Panc1 (cell line): ENCODE data around the gene UMAD1. TPM values are rescaled to one million over a fixed set of nuclear protein-coding genes. Genes with fewer than 3 reads are reported as not detected.

ENCODE experiments used
- ATAC-seq: fragments of 200-7000 bp; cut with Tn5 transposase; 2 replicates; pipeline ENCODE4 v1.9.1; 2020; ENCODE audit warnings: mild to moderate bottlenecking, moderate library complexity
- BruUV-seq: library from RNA; stranded (reverse); fragments of 400-500 nt; replicated peaks from 2 replicates; lab custom pipeline; 2021; lab: Mats Ljungman, UMichigan
- CTCF ChIA-PET: fragments of 300-600 bp; sonication (Branson Sonifier 250); formaldehyde crosslinking; loops from one replicate; lab custom pipeline; 2022; ENCODE audit warnings: antibody characterized with exemption; lab: Charles Lee
- POLR2A ChIA-PET: fragments of 300-600 bp; sonication (Branson Sonifier 250); formaldehyde crosslinking; loops from one replicate; lab custom pipeline; 2022; ENCODE audit warnings: antibody characterized with exemption; lab: Charles Lee
- DNase-seq: peaks from one replicate; pipeline ENCODE4 v3.0.0-alpha.2; 2010; ENCODE audit warnings: low read depth, low spot score
- H3K27ac ChIP-seq: 2 replicates; pipeline ENCODE4 v1.5.1; 2011; ENCODE audit warnings: mild to moderate bottlenecking, low read length, inconsistent platforms
- H3K27me3 ChIP-seq: fragments of 200-500 bp; sonication (Bioruptor generic); 2 replicates; pipeline ENCODE4 v1.6.0; 2014; ENCODE audit warnings: low read length, inconsistent platforms; ENCODE audit not compliant: control insufficient read depth, insufficient read depth
- H3K36me3 ChIP-seq: fragments of 200-500 bp; sonication (Bioruptor generic); 2 replicates; pipeline ENCODE4 v1.5.1; 2014; ENCODE audit warnings: inconsistent platforms, mild to moderate bottlenecking, low read length, moderate library complexity; ENCODE audit not compliant: control insufficient read depth, insufficient read depth
- H3K4me1 ChIP-seq: 2 replicates; pipeline ENCODE4 v1.5.1; 2011; ENCODE audit warnings: inconsistent platforms, mild to moderate bottlenecking, low read length, moderate library complexity; ENCODE audit not compliant: control insufficient read depth, insufficient read depth
- H3K4me3 ChIP-seq, 2 experiments: 2 replicates each; pipeline ENCODE4 v1.5.1; 2011 to 2012; ENCODE audit warnings: low read depth in 2 of 2, low read length in 2 of 2, mild to moderate bottlenecking in 2 of 2, inconsistent platforms in 1 of 2, moderate library complexity in 1 of 2
- H3K9me3 ChIP-seq: fragments of 200-500 bp; sonication (Bioruptor generic); 2 replicates; pipeline ENCODE4 v1.5.1; 2014; ENCODE audit warnings: low read depth, mild to moderate bottlenecking, inconsistent platforms, low read length, moderate library complexity; ENCODE audit not compliant: control insufficient read depth, insufficient read depth
- CTCF ChIP-seq: fragments of 450-650 bp; IDR thresholded peaks from 2 replicates; pipeline ENCODE4 v1.5.1; 2017; ENCODE audit warnings: mild to moderate bottlenecking
- POLR2AphosphoS5 ChIP-seq: IDR thresholded peaks from 2 replicates; pipeline ENCODE4 v1.6.1; 2012; ENCODE audit warnings: mild to moderate bottlenecking, low read depth, low read length, moderate library complexity
- REST ChIP-seq, 2 experiments: IDR thresholded peaks; 2 replicates each; pipeline ENCODE4 v1.6.1; 2011 to 2012; ENCODE audit warnings: low read depth in 2 of 2, control low read depth in 1 of 2, low read length in 1 of 2, mild to moderate bottlenecking in 1 of 2, moderate library complexity in 1 of 2; ENCODE audit not compliant: insufficient read depth in 1 of 2
- SIN3A ChIP-seq: IDR thresholded peaks from 2 replicates; pipeline ENCODE4 v1.6.1; 2012; ENCODE audit warnings: low read depth, mild to moderate bottlenecking, low read length, moderate library complexity, borderline replicate concordance; ENCODE audit not compliant: insufficient read depth
- TCF7L2 ChIP-seq: IDR thresholded peaks from 2 replicates; pipeline ENCODE4 v1.6.1; 2011; ENCODE audit warnings: mild to moderate bottlenecking, low read depth, low read length, inconsistent platforms
- in situ Hi-C: cut with HindIII; loops from 2 replicates; pipeline ENCODE4 v1.10.0; 2016; ENCODE audit warnings: low sequenced_read_pairs, low pct_unique_long_range_greater_than_20kb
- intact Hi-C: fragments of 100-400 bp; cut with micrococcal nuclease; formaldehyde crosslinking; loops from one replicate; pipeline ENCODE4 v1.10.0; 2022; ENCODE audit not compliant: unreplicated experiment
- total RNA-seq: library from RNA; stranded (reverse); gene quantifications from one replicate; pipeline ENCODE4 v1.2.1, GENCODE V29; 2021; ENCODE audit not compliant: unreplicated experiment

Gene UMAD1
- total RNA-seq, 1 experiment from 2014 or later, result 19.9 TPM

GRCh38 chr7:7639847-7640220 is 718 bp upstream of the UMAD1 start:
- in situ Hi-C loops, result no loop called here
- CTCF ChIA-PET, result no interaction called here
- H3K36me3 ChIP-seq, result peaks cover 5% of the 10 kb centered on the region
- no peaks in the 10 kb centered on the region for H3K9me3 ChIP-seq
- TF ChIP-seq POLR2AphosphoS5 (no peak; the same call in 1 of the 2 replicates), TCF7L2 (no peak), SIN3A (no peak), CTCF (no peak), REST (IDR thresholded peaks at IDR 0.05; ENCODE audit: insufficient read depth in 1 of 2, low read depth in 2 of 2, low read length in 1 of 2) (no peak)
- H3K4me3 ChIP-seq, result peak overlapping the region; percentile 85 to 90
- peaks cover 19% of the 10 kb centered on the region for H3K4me1 ChIP-seq
- DNase-seq (no peak), ATAC-seq (peak; percentile 17; the same call in 1 of the 2 replicates)
- H3K27ac ChIP-seq, result peak overlapping the region; percentile 97
- no peaks in the 10 kb centered on the region for H3K27me3 ChIP-seq
- intact Hi-C loops, result no loop called here
- BruUV-seq, result no TSS peak
- POLR2A ChIA-PET, result interaction anchor here (0.7 kb wide), 1 partner anchor 350 kb away, joined by 3 read pairs; no protein-coding TSS in a partner anchor

- ATAC-seq (peak; percentile 15), DNase-seq (no peak)
- 0 out of 2 replicates have a peak, but pooled peaks have one; percentile 9 for TF ChIP-seq TCF7L2
- TF ChIP-seq CTCF, result no peak
- H3K27me3 ChIP-seq, result no peaks in the 10 kb centered on the region
- intact Hi-C loops (no loop called here), in situ Hi-C loops (no loop called here)
- ChIA-PET POLR2A (interaction anchor here (0.6 to 0.8 kb wide), 2 partner anchors 55 to 329 kb away, joined by 3 read pairs; no protein-coding TSS in a partner anchor), CTCF (interaction anchor here (0.6 kb wide), 2 partner anchors 217 to 414 kb away, joined by 3 to 6 read pairs; no protein-coding TSS in a partner anchor)
- H3K4me3 ChIP-seq, result peak overlapping the region; percentile 85 to 90
- no peaks in the 10 kb centered on the region for H3K9me3 ChIP-seq
- peaks cover 19% of the 10 kb centered on the region for H3K4me1 ChIP-seq
- BruUV-seq, result TSS peak; percentile 76
- H3K27ac ChIP-seq, result peak overlapping the region; percentile 99
- H3K36me3 ChIP-seq, result peaks cover 5% of the 10 kb centered on the region
Measured at GRCh38 chr7:7641129-7641663, 644 bp downstream of the UMAD1 start.
